K562 (cell line): ENCODE results near the gene TLDC2. TPM values are rescaled to one million over a fixed set of nuclear protein-coding genes. Genes with fewer than 3 reads are reported as not detected.

Experiments
- ATAC-seq: fragments of 200-7000 bp; cut with Tn5 transposase; 3 replicates; pipeline ENCODE4 v1.9.1; 2020; ENCODE audit warnings: moderate library complexity
- BruUV-seq: library from RNA; stranded (reverse); fragments of 400-500 nt; replicated peaks from 2 replicates; lab custom pipeline; 2021; lab: Mats Ljungman, UMichigan
- CTCF ChIA-PET: fragments of 300-600 bp; formaldehyde crosslinking; extraction: SDS; loops from one replicate; lab custom pipeline; 2021; ENCODE audit warnings: low intra/inter-chr PET ratio; lab: Yijun Ruan, JAX
- POLR2A ChIA-PET: fragments of 300-600, 350-650 bp; sonication (Branson Sonifier 250); formaldehyde crosslinking; extraction: SDS; loops from one replicate; lab custom pipeline; 2021; ENCODE audit warnings: antibody characterized with exemption, inconsistent platforms; lab: Yijun Ruan, JAX
- DNase-seq, 4 experiments: peaks; one replicate each; pipeline versions ENCODE4 v3.0.0 to v3.0.0-alpha.2; 2011 to 2018; ENCODE audit warnings: low spot score in 3 of 4, mixed read lengths in 3 of 4; ENCODE audit errors: extremely low read depth in 1 of 4
- FAIRE-seq: peaks from 2 replicates; lab custom pipeline; 2011; peaks lifted over from hg19 to GRCh38; lab: Jason Lieb, UNC
- H2AFZ ChIP-seq: 2 replicates; pipeline ENCODE4 v1.6.0; 2011; ENCODE audit warnings: low read depth, low read length, control low read depth, inconsistent platforms
- H3K27ac ChIP-seq: fragments of 200-600 bp; 3 replicates; pipeline ENCODE4 v1.8.0; 2011; ENCODE audit warnings: low read depth, mild to moderate bottlenecking, control low read depth, inconsistent platforms, low read length, moderate library complexity, mixed read lengths; ENCODE audit errors: extremely low read depth
- H3K27me3 ChIP-seq, 2 experiments: fragments of 300-600 bp in 1 of 2; 2 replicates in 1 of 2; 3 replicates in 1 of 2; pipeline versions ENCODE4 v1.6.0 to v1.8.0; 2011; ENCODE audit warnings: inconsistent platforms in 2 of 2, low read length in 2 of 2, mild to moderate bottlenecking in 1 of 2, mixed read lengths in 1 of 2, moderate library complexity in 1 of 2; ENCODE audit not compliant: control insufficient read depth in 2 of 2, insufficient read depth in 2 of 2
- H3K36me3 ChIP-seq: fragments of 300-600 bp; 3 replicates; pipeline ENCODE4 v1.8.0; 2011; ENCODE audit warnings: mild to moderate bottlenecking, low read length, inconsistent platforms; ENCODE audit not compliant: control insufficient read depth, insufficient read depth
- H3K4me1 ChIP-seq, 2 experiments: fragments of 200-600 bp in 1 of 2; replicated peaks in 1 of 2; 2 replicates in 1 of 2; 3 replicates in 1 of 2; pipeline versions ENCODE4 v1.5.1 to v1.8.0; 2011; ENCODE audit warnings: inconsistent platforms in 2 of 2, low read length in 2 of 2, mild to moderate bottlenecking in 1 of 2, mixed read lengths in 1 of 2, moderate library complexity in 1 of 2; ENCODE audit not compliant: control insufficient read depth in 2 of 2, insufficient read depth in 2 of 2
- H3K4me2 ChIP-seq: 2 replicates; pipeline ENCODE4 v1.6.1; 2011; ENCODE audit warnings: low read length, control low read depth, inconsistent platforms, mixed read lengths; ENCODE audit not compliant: insufficient read depth
- H3K4me3 ChIP-seq: fragments of 200-600 bp; sonication (generic), shearing (Covaris generic); 2 replicates; pipeline ENCODE4 v1.5.1; 2016; ENCODE audit warnings: control low read depth, inconsistent platforms
- H3K79me2 ChIP-seq: fragments of 200-600 bp; 3 replicates; pipeline ENCODE4 v1.8.0; 2011; ENCODE audit warnings: low read length, inconsistent platforms; ENCODE audit not compliant: control insufficient read depth, insufficient read depth
- H3K9ac ChIP-seq, 2 experiments: 2 replicates each; pipeline versions ENCODE4 v1.6.0 to v1.6.1; 2011; ENCODE audit warnings: low read depth in 2 of 2, low read length in 2 of 2, control low read depth in 1 of 2, inconsistent platforms in 1 of 2, mild to moderate bottlenecking in 1 of 2, mixed read lengths in 1 of 2; ENCODE audit not compliant: insufficient read depth in 1 of 2
- H3K9me1 ChIP-seq: one replicate; pipeline ENCODE4 v1.6.0; 2011; ENCODE audit warnings: inconsistent platforms, mild to moderate bottlenecking, low read length, moderate library complexity; ENCODE audit not compliant: control insufficient read depth, insufficient read depth
- H3K9me3 ChIP-seq: replicated peaks from 2 replicates; pipeline ENCODE4 v1.5.1; 2011; ENCODE audit warnings: low read depth, low read length, inconsistent platforms; ENCODE audit not compliant: control insufficient read depth, insufficient read depth
- H4K20me1 ChIP-seq: replicated peaks from 2 replicates; pipeline ENCODE4 v1.6.1; 2011; ENCODE audit warnings: low read length, inconsistent platforms, mixed read lengths; ENCODE audit not compliant: control insufficient read depth, insufficient read depth
- ADNP ChIP-seq: fragments of 200-800 bp; sonication (Bioruptor generic); IDR thresholded peaks from 2 replicates; pipeline ENCODE4 v1.6.1; 2016; ENCODE audit warnings: missing genetic modification characterization, missing compliant biosample characterization
- FOXO4 ChIP-seq: fragments of 450-650 bp; formaldehyde crosslinking; IDR thresholded peaks from 2 replicates; pipeline ENCODE4 v1.4.0; 2020; ENCODE audit warnings: mild to moderate bottlenecking, moderate library complexity
- GTF2F1 ChIP-seq: IDR thresholded peaks from 2 replicates; pipeline ENCODE4 v1.6.1; 2011; ENCODE audit warnings: low read depth, low read length, improper control_type of control experiment
- MITF ChIP-seq: IDR thresholded peaks from 2 replicates; pipeline ENCODE4 v1.6.1; 2014; ENCODE audit warnings: antibody characterized with exemption
- POLR2B ChIP-seq: fragments of 450-650 bp; IDR thresholded peaks from 2 replicates; pipeline ENCODE4 v1.6.1; 2018; ENCODE audit warnings: low read depth; ENCODE audit not compliant: partially characterized antibody
- ZBTB49 ChIP-seq: sonication (generic); formaldehyde crosslinking; IDR thresholded peaks from 2 replicates; pipeline ENCODE4 v1.8.0; 2022; ENCODE audit warnings: missing genetic modification reagents, mild to moderate bottlenecking, borderline replicate concordance
- ZNF561 ChIP-seq: fragments of 450-650 bp; formaldehyde crosslinking; conservative IDR thresholded peaks from 2 replicates; pipeline ENCODE4 v1.4.0; 2020; ENCODE audit warnings: mild to moderate bottlenecking, moderate library complexity
- WGBS: fragments of 100-300 bp; shearing (Covaris generic); methylation state at CpG from one replicate; pipeline ENCODE4 v1.1.6; 2016; ENCODE audit warnings: low coverage, mixed read lengths; ENCODE audit not compliant: insufficient coverage; ENCODE audit errors: missing lambda C conversion rate; 5-methylcytosine and 5-hydroxymethylcytosine counted together
- in situ Hi-C: fragments of 300-500 bp; cut with MboI; formaldehyde crosslinking; loops from 4 replicates; pipeline ENCODE4 v1.15.0; 2018; ENCODE audit warnings: inconsistent platforms, mixed read lengths
- intact Hi-C: fragments of 100-400 bp; cut with micrococcal nuclease; formaldehyde crosslinking; loops from 2 replicates; pipeline ENCODE4 v1.14.2; 2022
- polyA plus RNA-seq, 8 experiments: library from polyadenylated mRNA; depleted of rRNA in 4 of 8; stranded (reverse) in 5 of 8; unstranded in 3 of 8; fragments of >200 nt; fragmentation: Nextera tagmentation in 2 of 8; fragmentation: Illumina TruSeq in 1 of 8; extraction: Ambion mirVana in 2 of 8; extraction: Trizol in 1 of 8; gene quantifications; 2 replicates each; pipeline versions ENCODE4 v1.2.1 to v1.2.3, GENCODE V29; 2011 to 2014; ENCODE audit warnings: inconsistent platforms in 1 of 8, missing spikeins in 1 of 8
- total RNA-seq, 7 experiments: library from RNA; depleted of rRNA in 6 of 7; stranded (reverse); fragments of >200 nt in 6 of 7; fragmentation: Illumina TruSeq in 2 of 7; extraction: Trizol in 2 of 7; gene quantifications; 2 replicates each; pipeline versions ENCODE4 v1.2.1 to v1.2.3, GENCODE V29; 2011 to 2021; ENCODE audit warnings: low replicate concordance in 1 of 7
- TF ChIP-seq, protein P1 (sequence below), 2 experiments: IDR thresholded peaks in 1 of 2; conservative IDR thresholded peaks in 1 of 2; 2 replicates each; pipeline ENCODE4 v1.6.1; 2016; ENCODE audit warnings: low read depth in 2 of 2, mild to moderate bottlenecking in 1 of 2, missing compliant biosample characterization in 1 of 2, missing genetic modification characterization in 1 of 2, moderate library complexity in 1 of 2
- TF ChIP-seq, protein P2 (sequence below): fragments of 250-450 bp; sonication (Bioruptor Pico); IDR thresholded peaks from 2 replicates; pipeline ENCODE4 v1.9.0; 2021; ENCODE audit warnings: mild to moderate bottlenecking, inconsistent platforms

TLDC2 gene
- total and polyA plus RNA-seq, 9 of the 15 experiments (the other 6 are each of a cell fraction or from before 2014, with no cell fraction given): not detected

DNA sequence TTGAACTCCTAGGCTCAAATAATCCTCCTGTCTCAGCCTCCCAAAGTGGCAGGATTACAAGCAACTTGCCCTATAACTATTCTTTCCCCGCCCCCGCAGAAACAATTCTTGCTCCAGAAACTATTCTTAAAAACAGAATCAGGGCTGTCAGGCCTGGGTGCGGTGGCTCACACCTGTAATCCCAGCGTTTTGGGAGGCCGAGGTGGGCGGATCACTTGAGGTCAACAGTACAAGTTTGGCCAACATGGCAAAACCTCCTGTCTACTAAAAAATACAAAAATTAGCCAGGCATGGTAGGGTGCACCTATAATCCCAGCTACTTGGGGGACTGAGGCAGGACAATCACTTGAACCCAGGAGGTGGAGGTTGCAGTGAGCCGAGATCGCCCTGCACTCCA is 44.4 kb downstream of the TLDC2 start:
- ATAC-seq: no peak
- POLR2A ChIA-PET: interaction anchor here (0.6 to 2.2 kb wide), 4 partner anchors 146 to 529 kb away, joined by 3 to 7 read pairs (median 4); partner anchors contain the start of gene DSN1
- no peak for FAIRE-seq

More for the DNA sequence above, 44.4 kb downstream of the TLDC2 start:
- no peak overlapping the region for H3K9ac ChIP-seq
- H3K4me1 ChIP-seq: peaks cover 9 to 10% of the 10 kb centered on the region in 2 experiments; a peak in 4 of 5 replicates
- no peaks in the 10 kb centered on the region; the same call in 2 of the 3 replicates for H3K36me3 ChIP-seq
- no peak overlapping the region for H2AFZ ChIP-seq
- TF ChIP-seq, protein P1, sequence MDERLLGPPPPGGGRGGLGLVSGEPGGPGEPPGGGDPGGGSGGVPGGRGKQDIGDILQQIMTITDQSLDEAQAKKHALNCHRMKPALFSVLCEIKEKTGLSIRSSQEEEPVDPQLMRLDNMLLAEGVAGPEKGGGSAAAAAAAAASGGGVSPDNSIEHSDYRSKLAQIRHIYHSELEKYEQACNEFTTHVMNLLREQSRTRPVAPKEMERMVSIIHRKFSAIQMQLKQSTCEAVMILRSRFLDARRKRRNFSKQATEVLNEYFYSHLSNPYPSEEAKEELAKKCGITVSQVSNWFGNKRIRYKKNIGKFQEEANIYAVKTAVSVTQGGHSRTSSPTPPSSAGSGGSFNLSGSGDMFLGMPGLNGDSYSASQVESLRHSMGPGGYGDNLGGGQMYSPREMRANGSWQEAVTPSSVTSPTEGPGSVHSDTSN (CRISPR knock-in tag; IDR thresholded peaks at IDR 0.05; ENCODE audit: low read depth): no peak
- TF ChIP-seq, protein P1 (tag; conservative IDR thresholded peaks at IDR 0.05; ENCODE audit: low read depth): no peak
- TF ChIP-seq ADNP: no peak
- no peak for TF ChIP-seq MITF
- no peak for TF ChIP-seq ZBTB49 (CRISPR knock-in tag)
- TF ChIP-seq POLR2B: no peak
- TF ChIP-seq, protein P2, sequence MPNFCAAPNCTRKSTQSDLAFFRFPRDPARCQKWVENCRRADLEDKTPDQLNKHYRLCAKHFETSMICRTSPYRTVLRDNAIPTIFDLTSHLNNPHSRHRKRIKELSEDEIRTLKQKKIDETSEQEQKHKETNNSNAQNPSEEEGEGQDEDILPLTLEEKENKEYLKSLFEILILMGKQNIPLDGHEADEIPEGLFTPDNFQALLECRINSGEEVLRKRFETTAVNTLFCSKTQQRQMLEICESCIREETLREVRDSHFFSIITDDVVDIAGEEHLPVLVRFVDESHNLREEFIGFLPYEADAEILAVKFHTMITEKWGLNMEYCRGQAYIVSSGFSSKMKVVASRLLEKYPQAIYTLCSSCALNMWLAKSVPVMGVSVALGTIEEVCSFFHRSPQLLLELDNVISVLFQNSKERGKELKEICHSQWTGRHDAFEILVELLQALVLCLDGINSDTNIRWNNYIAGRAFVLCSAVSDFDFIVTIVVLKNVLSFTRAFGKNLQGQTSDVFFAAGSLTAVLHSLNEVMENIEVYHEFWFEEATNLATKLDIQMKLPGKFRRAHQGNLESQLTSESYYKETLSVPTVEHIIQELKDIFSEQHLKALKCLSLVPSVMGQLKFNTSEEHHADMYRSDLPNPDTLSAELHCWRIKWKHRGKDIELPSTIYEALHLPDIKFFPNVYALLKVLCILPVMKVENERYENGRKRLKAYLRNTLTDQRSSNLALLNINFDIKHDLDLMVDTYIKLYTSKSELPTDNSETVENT (CRISPR knock-in tag): no peak
- TF ChIP-seq GTF2F1: no peak
- TF ChIP-seq FOXO4 (CRISPR knock-in tag): no peak
- TF ChIP-seq ZNF561: no peak
- H3K4me2 ChIP-seq: no peak overlapping the region
- WGBS: 79% methylated on average over 8 of the region's 8 CpGs
- H3K9me3 ChIP-seq: no peaks in the 10 kb centered on the region
- no peak overlapping the region for H3K4me3 ChIP-seq
- no peaks in the 10 kb centered on the region for H3K9me1 ChIP-seq
- no peak for DNase-seq
- intact Hi-C loops: no loop called here
- H3K27me3 ChIP-seq: no peaks in the 10 kb centered on the region
- no peak overlapping the region for H3K27ac ChIP-seq
- no peaks in the 10 kb centered on the region for H3K79me2 ChIP-seq
- no peaks in the 10 kb centered on the region for H4K20me1 ChIP-seq
- in situ Hi-C loops: no loop called here
- CTCF ChIA-PET: interaction anchor here (0.9 to 1.1 kb wide), 2 partner anchors 202 to 721 kb away, joined by 4 read pairs; no protein-coding TSS in a partner anchor
- no TSS peak for BruUV-seq
